Stimulated activated CD8-positive, alpha-beta memory T cell treated with anti-CD3 and anti-CD28 coated beads, Interleukin-15, amount 100 ng/mL, for 1 hour (primary cell): ENCODE measurements around the gene TMUB1.
"Not testable (repeated sequence)": the region's sequence is repeated elsewhere in the genome, so short reads cannot be mapped to it uniquely, and the experiment has no call there.

Experiments used
- DNase-seq: peaks from one replicate; pipeline ENCODE4 v3.0.0-alpha.2; 2020; ENCODE audit warnings: low read depth

TMUB1 gene

GRCh38 chr7:151053096-151053495 lies 30.2 kb downstream of the TMUB1 start:
- DNase-seq, result no peak

- no peak for DNase-seq
These were observed 32.2 kb downstream of the TMUB1 start for GRCh38 chr7:151051108-151051507.

- no peak for DNase-seq
These were observed 34.3 kb downstream of the TMUB1 start for GRCh38 chr7:151048911-151049463.

- DNase-seq, result no peak
These were observed 35.1 kb downstream of the TMUB1 start, which contains the start of gene ASIC3 for GRCh38 chr7:151047976-151048815. Gene ASIC3, plus strand, starts transcription at chr7:151048531. Its CDS starts 355 bp downstream, at chr7:151048886.

GRCh38 chr7:151046603-151047573 lies 36.4 kb downstream of the TMUB1 start:
- DNase-seq, result no peak

- DNase-seq, result no peak
These were observed 37.3 kb downstream of the TMUB1 start for GRCh38 chr7:151045967-151046366.

- DNase-seq, result no peak
These were observed 38.0 kb downstream of the TMUB1 start for GRCh38 chr7:151045262-151045661.

GRCh38 chr7:151043959-151044358 lies 39.3 kb downstream of the TMUB1 start:
- DNase-seq, result no peak

GRCh38 chr7:151043449-151043848 lies 39.8 kb downstream of the TMUB1 start:
- DNase-seq, result not testable (repeated sequence)

GRCh38 chr7:151040616-151041375 lies 42.5 kb downstream of the TMUB1 start:
- DNase-seq, result no peak

- DNase-seq, result no peak
These were observed 43.3 kb downstream of the TMUB1 start for GRCh38 chr7:151039850-151040548.

- no peak for DNase-seq
These were observed 44.1 kb downstream of the TMUB1 start for GRCh38 chr7:151038951-151039849.

- no peak for DNase-seq
These were observed 47.4 kb downstream of the TMUB1 start for GRCh38 chr7:151035902-151036301.

GRCh38 chr7:151035026-151035717 lies 48.1 kb downstream of the TMUB1 start:
- DNase-seq, result no peak

- no peak for DNase-seq
These were observed 48.8 kb downstream of the TMUB1 start for GRCh38 chr7:151034312-151035025.

- no peak for DNase-seq
These were observed 49.4 kb downstream of the TMUB1 start for GRCh38 chr7:151033864-151034249.

GRCh38 chr7:151032936-151033863 lies 50.1 kb downstream of the TMUB1 start:
- no peak for DNase-seq
